ENCODE data around the gene ATN1. TPM values are rescaled to one million over a fixed set of nuclear protein-coding genes. Genes with fewer than 3 reads are reported as not detected.
A peak's percentile ranks its signal among the peaks of the same experiment; 100 is the strongest.

ATN1 gene
- total and polyA plus RNA-seq, 2 of the 8 experiments (the other 6 are each of a cell fraction or from before 2014, with no cell fraction given), result 20.6 to 73.4 TPM

GRCh38 chr12:6890789-6891645 is 36.7 kb upstream of the ATN1 start (continued):
- TF ChIP-seq ATF3 (IDR thresholded peaks at IDR 0.05; ENCODE audit: insufficient read depth, low read depth, low read length) (peak; percentile 89), RBBP5 (IDR thresholded peaks at IDR 0.05; ENCODE audit: borderline replicate concordance, low read depth, low read length) (peak; percentile 35; the same call in 1 of the 2 replicates), SIX5 (IDR thresholded peaks at IDR 0.05; ENCODE audit: low read depth, low read length) (no peak), KDM5A (IDR thresholded peaks at IDR 0.05; ENCODE audit: low read length) (no peak), GABPA (IDR thresholded peaks at IDR 0.05; ENCODE audit: borderline replicate concordance, insufficient read depth, low read length) (peak; percentile 65; the same call in 1 of the 2 replicates), E2F6 (IDR thresholded peaks at IDR 0.05) (peak; percentile 50; the same call in 1 of the 2 replicates), CHD7 (IDR thresholded peaks at IDR 0.05; ENCODE audit: insufficient replicate concordance, low read length) (no peak)

Measured in H1 (cell line).